Ishikawa (cell line): ENCODE measurements around the gene KLF15.

Experiments
- CEBPB ChIP-seq: IDR thresholded peaks from 2 replicates; pipeline ENCODE4 v1.6.1; 2012
- CREB1 ChIP-seq: IDR thresholded peaks from 2 replicates; pipeline ENCODE4 v1.6.1; 2012; ENCODE audit warnings: low read depth
- EGR1 ChIP-seq: IDR thresholded peaks from 2 replicates; pipeline ENCODE4 v1.6.1; 2012
- EP300 ChIP-seq: IDR thresholded peaks from 2 replicates; pipeline ENCODE4 v1.6.1; 2012; ENCODE audit warnings: borderline replicate concordance
- FOXM1 ChIP-seq: IDR thresholded peaks from 2 replicates; pipeline ENCODE4 v1.6.1; 2012; ENCODE audit warnings: low read depth, borderline replicate concordance
- MAX ChIP-seq: IDR thresholded peaks from 2 replicates; pipeline ENCODE4 v1.6.1; 2012
- NFIC ChIP-seq: IDR thresholded peaks from 2 replicates; pipeline ENCODE4 v1.6.1; 2012
- RAD21 ChIP-seq: IDR thresholded peaks from 2 replicates; pipeline ENCODE4 v1.6.1; 2012; ENCODE audit warnings: low read depth
- REST ChIP-seq: IDR thresholded peaks from 2 replicates; pipeline ENCODE4 v1.6.1; 2012; ENCODE audit warnings: low read depth, mild to moderate bottlenecking
- TAF1 ChIP-seq: IDR thresholded peaks from 2 replicates; pipeline ENCODE4 v1.6.1; 2012; ENCODE audit warnings: low read depth, mild to moderate bottlenecking
- TCF12 ChIP-seq: IDR thresholded peaks from 2 replicates; pipeline ENCODE4 v1.6.1; 2012; ENCODE audit warnings: low read depth
- TEAD4 ChIP-seq: IDR thresholded peaks from 2 replicates; pipeline ENCODE4 v1.6.1; 2012
- USF1 ChIP-seq: IDR thresholded peaks from 2 replicates; pipeline ENCODE4 v1.6.1; 2012
- YY1 ChIP-seq: IDR thresholded peaks from 2 replicates; pipeline ENCODE4 v1.6.1; 2012; ENCODE audit warnings: low read depth
- ZBTB7A ChIP-seq: IDR thresholded peaks from 2 replicates; pipeline ENCODE4 v1.6.1; 2012; ENCODE audit warnings: low read depth

Gene KLF15

GRCh38 chr3:126316501-126316939 lies 40.7 kb downstream of the KLF15 start:
- no peak for TF ChIP-seq CREB1
- TF ChIP-seq FOXM1, result no peak
- no peak for TF ChIP-seq ZBTB7A
- TF ChIP-seq YY1, result no peak
- no peak for TF ChIP-seq CEBPB
- TF ChIP-seq TAF1, result no peak
- TF ChIP-seq NFIC, result no peak
- no peak for TF ChIP-seq EP300
- no peak for TF ChIP-seq MAX
- TF ChIP-seq TCF12, result no peak
- TF ChIP-seq REST, result no peak
- TF ChIP-seq RAD21, result no peak
- no peak for TF ChIP-seq USF1
- TF ChIP-seq TEAD4, result no peak
- TF ChIP-seq EGR1, result no peak

GRCh38 chr3:126316031-126316461 lies 41.2 kb downstream of the KLF15 start:
- TF ChIP-seq EGR1, result no peak
- no peak for TF ChIP-seq CEBPB
- no peak for TF ChIP-seq EP300
- TF ChIP-seq ZBTB7A, result no peak
- no peak for TF ChIP-seq FOXM1
- TF ChIP-seq CREB1, result no peak
- TF ChIP-seq TEAD4, result no peak

- TF ChIP-seq RAD21 (no peak), TCF12 (no peak), YY1 (no peak), NFIC (no peak), EP300 (no peak)
Observed at GRCh38 chr3:126314790-126315658, 42.2 kb downstream of the KLF15 start.

- TF ChIP-seq TEAD4 (no peak), USF1 (no peak), EP300 (no peak), REST (no peak), FOXM1 (no peak), EGR1 (no peak), YY1 (no peak), ZBTB7A (no peak), CREB1 (no peak), NFIC (no peak), RAD21 (no peak), TAF1 (no peak), TCF12 (no peak), MAX (no peak), CEBPB (no peak)
Observed at GRCh38 chr3:126314305-126314789, 42.9 kb downstream of the KLF15 start.

GRCh38 chr3:126313580-126314304 lies 43.5 kb downstream of the KLF15 start:
- TF ChIP-seq NFIC (0 out of 2 replicates have a peak, but pooled peaks have one; percentile 18), REST (no peak)
